Neutrophil (primary cell): ENCODE results near the gene CALML3.

Experiments used
- H3K27ac ChIP-seq: fragments of 200-600 bp; sonication (generic); 2 replicates; pipeline ENCODE4 v1.5.1; 2016; ENCODE audit warnings: mild to moderate bottlenecking, moderate library complexity
- H3K27me3 ChIP-seq: fragments of 200-600 bp; sonication (generic); 2 replicates; pipeline ENCODE4 v1.6.0; 2016; ENCODE audit warnings: mild to moderate bottlenecking
- H3K36me3 ChIP-seq: fragments of 200-600 bp; sonication (generic); 2 replicates; pipeline ENCODE4 v1.5.1; 2017
- H3K4me1 ChIP-seq, 2 experiments: fragments of 200-600 bp in 1 of 2; sonication (generic) in 1 of 2; 1 replicate in 1 of 2; 2 replicates in 1 of 2; pipeline versions ENCODE4 v1.5.1 to v1.6.1; 2013 to 2016; ENCODE audit warnings: low read depth in 1 of 2, low read length in 1 of 2, mild to moderate bottlenecking in 1 of 2, moderate library complexity in 1 of 2; ENCODE audit not compliant: control insufficient read depth in 1 of 2, insufficient read depth in 1 of 2
- H3K4me3 ChIP-seq, 2 experiments: fragments of 200-600 bp in 1 of 2; sonication (generic) in 1 of 2; 1 replicate in 1 of 2; 2 replicates in 1 of 2; pipeline ENCODE4 v1.5.1; 2013 to 2016; ENCODE audit warnings: low read depth in 1 of 2, low read length in 1 of 2, mild to moderate bottlenecking in 1 of 2, moderate library complexity in 1 of 2
- H3K9me3 ChIP-seq: fragments of 200-600 bp; sonication (generic); 2 replicates; pipeline ENCODE4 v1.5.1; 2016
- TF ChIP-seq, protein P1 (sequence below): fragments of 200-600 bp; sonication (generic); IDR thresholded peaks from 2 replicates; pipeline ENCODE4 v1.5.1; 2016; ENCODE audit warnings: antibody characterized with exemption

Gene CALML3

DNA sequence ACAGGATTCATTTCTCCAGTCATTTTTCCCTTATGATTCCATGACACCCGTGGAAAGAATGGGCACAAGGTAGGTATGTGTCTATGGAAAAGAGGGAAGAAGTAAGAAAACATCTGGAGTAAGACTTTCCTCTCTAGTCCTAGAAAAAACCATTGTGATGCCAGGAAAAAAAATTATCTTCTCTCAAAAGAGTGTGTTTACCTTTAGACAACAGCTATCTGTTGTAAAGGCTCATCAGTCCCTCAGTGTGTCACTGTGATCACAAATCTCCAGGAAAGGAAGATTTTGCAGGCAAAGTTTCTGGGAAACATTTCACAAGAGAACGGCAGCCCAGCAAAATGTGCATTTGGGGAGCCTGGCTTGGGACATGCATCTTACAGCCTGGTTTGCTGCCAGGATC is 44.8 kb downstream of the CALML3 start:
- no peaks in the 10 kb centered on the region for H3K36me3 ChIP-seq
- H3K4me3 ChIP-seq: no peak overlapping the region
- H3K4me1 ChIP-seq: no peaks in the 10 kb centered on the region
- no peak overlapping the region for H3K27ac ChIP-seq
- TF ChIP-seq, protein P1, sequence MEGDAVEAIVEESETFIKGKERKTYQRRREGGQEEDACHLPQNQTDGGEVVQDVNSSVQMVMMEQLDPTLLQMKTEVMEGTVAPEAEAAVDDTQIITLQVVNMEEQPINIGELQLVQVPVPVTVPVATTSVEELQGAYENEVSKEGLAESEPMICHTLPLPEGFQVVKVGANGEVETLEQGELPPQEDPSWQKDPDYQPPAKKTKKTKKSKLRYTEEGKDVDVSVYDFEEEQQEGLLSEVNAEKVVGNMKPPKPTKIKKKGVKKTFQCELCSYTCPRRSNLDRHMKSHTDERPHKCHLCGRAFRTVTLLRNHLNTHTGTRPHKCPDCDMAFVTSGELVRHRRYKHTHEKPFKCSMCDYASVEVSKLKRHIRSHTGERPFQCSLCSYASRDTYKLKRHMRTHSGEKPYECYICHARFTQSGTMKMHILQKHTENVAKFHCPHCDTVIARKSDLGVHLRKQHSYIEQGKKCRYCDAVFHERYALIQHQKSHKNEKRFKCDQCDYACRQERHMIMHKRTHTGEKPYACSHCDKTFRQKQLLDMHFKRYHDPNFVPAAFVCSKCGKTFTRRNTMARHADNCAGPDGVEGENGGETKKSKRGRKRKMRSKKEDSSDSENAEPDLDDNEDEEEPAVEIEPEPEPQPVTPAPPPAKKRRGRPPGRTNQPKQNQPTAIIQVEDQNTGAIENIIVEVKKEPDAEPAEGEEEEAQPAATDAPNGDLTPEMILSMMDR: no peak
- H3K27me3 ChIP-seq: no peaks in the 10 kb centered on the region
- H3K9me3 ChIP-seq: no peaks in the 10 kb centered on the region

DNA sequence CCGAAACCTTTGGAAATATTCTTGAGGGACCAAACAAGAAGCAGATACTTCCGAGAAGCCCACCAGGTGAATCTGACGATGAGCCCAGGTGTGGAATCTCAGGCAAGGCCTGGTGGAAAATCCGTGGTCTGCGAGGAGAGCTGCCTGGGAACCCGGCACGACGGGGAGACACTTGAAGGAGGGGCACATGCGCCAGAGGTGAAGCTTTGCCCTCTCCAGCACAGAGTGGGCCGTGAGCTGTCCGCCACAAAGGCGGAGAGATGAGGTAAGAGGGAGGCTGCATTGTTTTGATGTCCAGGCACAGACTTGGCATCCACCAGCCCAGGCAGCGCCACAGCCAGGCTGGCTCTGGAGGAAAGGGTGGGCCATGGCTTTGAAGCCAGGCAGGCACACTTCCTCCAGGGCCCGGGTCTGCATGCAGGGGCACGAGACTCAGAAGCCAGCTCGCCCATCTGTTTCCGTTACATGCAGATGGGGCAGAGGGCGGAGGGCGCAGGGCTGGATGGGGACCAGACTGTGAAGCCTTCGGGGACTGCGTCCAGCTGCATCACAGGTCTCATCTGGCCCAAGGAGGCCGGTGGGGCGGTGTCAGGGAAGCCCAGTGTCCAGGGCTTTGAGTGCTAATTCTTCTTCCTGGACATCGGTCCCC is 45.4 kb downstream of the CALML3 start:
- no peaks in the 10 kb centered on the region for H3K27me3 ChIP-seq
- no peak overlapping the region for H3K27ac ChIP-seq
- TF ChIP-seq, protein P1: no peak
- H3K36me3 ChIP-seq: no peaks in the 10 kb centered on the region
- H3K4me3 ChIP-seq: no peak overlapping the region
- no peaks in the 10 kb centered on the region for H3K4me1 ChIP-seq
- H3K9me3 ChIP-seq: no peaks in the 10 kb centered on the region

DNA sequence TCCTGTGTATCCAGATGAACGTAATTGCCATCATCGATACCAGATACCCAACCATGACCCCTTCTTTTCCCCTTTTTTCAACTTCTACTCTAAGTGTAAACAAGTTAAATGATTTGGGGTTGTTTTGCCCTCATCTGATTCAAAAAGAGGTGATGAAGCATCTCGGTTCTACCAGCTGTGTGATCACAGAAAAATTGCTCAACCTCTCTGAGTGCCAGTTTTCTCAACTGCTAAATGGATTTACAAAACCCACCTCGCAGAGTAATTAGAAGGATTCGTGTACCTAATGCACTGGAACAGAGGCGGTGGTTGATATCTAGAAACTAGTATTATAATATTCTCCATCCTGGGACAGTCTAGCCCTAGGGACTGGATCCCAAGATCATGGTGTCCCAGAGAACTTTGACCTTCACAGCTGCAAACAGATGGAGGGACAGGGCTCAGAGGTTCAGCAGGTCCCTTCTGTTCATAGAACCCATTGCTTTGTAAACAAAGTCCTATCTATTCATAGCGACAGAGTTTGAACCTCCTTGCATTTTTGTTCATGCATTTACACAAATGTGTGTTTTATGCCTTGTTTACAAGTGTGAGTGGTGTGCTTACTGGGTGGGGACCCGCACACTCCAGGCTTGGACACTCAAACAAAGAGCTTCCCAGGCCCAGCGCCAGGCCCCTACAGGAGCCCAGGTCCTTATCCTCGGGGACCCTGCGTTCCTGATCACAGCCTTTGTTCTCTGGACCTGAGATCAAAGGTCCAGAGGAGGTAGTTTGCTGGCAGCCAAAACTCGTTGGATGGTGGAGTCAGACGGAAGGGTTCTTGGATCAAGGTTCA is 46.4 kb downstream of the CALML3 start:
- H3K27ac ChIP-seq: no peak overlapping the region
- no peaks in the 10 kb centered on the region for H3K36me3 ChIP-seq
- no peaks in the 10 kb centered on the region for H3K4me1 ChIP-seq
- no peak overlapping the region for H3K4me3 ChIP-seq
- H3K9me3 ChIP-seq: no peaks in the 10 kb centered on the region
- TF ChIP-seq, protein P1: no peak
- H3K27me3 ChIP-seq: no peaks in the 10 kb centered on the region

DNA sequence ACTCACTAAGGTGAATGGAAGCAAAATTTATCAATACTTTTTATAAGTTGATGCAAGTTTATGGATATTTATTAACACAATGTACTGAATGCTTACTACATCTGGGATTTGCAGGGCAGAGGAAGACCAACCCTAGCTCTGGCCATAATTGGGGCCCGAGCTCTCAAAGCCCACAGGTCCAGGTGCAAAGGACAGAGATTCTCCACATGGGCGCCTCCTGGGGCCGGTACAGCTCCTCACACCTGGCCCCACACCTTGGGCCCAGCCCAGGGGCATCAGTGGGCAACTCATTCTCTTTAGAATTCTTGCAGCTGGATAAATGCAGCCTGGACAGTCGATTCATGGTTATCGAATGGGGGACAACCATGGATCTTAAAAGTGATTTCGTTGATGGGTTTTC is 47.1 kb downstream of the CALML3 start:
- Histone ChIP-seq H3K4me3 (no peak overlapping the region), H3K4me1 (no peaks in the 10 kb centered on the region), H3K27ac (no peak overlapping the region), H3K27me3 (no peaks in the 10 kb centered on the region), H3K36me3 (no peaks in the 10 kb centered on the region), H3K9me3 (no peaks in the 10 kb centered on the region)
- TF ChIP-seq, protein P1: no peak

DNA sequence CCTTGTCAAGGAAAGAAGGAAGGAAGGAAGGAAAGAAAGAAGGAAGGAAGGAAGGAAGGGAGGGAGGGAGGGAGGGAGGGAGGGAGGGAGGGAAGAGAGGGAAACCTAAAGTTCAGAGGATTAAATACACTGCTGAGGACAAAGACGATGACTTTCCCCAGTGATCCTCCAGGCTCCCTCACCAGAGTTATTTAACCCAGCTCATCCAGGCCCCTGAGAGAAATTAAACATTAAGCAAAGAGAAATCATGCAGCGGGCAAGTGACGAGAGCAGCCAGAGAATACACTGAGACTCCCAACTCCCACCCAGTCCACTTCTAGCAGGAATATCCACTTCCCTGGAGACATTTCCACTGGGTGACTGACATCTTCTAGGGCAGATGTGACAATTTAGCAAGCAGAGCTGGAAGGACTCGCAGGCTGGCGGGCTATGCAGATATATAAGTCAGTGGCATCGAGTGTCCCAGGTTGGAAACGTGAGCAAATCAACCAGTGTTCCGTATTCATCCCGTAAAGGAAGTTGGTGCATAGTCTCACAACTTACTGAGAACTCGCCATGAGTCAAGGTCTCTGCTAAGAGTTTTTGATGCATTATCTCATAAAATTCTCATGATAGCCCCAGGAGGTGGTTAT is 48.7 kb downstream of the CALML3 start:
- H3K27ac ChIP-seq: no peak overlapping the region
- H3K4me1 ChIP-seq: no peaks in the 10 kb centered on the region
- H3K36me3 ChIP-seq: no peaks in the 10 kb centered on the region
- no peak overlapping the region for H3K4me3 ChIP-seq
- TF ChIP-seq, protein P1: no peak
- H3K9me3 ChIP-seq: no peaks in the 10 kb centered on the region
- no peaks in the 10 kb centered on the region for H3K27me3 ChIP-seq
